SK-N-MC (cell line): ENCODE data around the gene IKZF4.

ENCODE experiments used
- EZH2 ChIP-seq: fragments of 200-600 bp; sonication (generic); IDR thresholded peaks from one replicate; pipeline ENCODE4 v1.6.1; 2017; ENCODE audit warnings: antibody characterized with exemption
- FOXP2 ChIP-seq: optimal IDR thresholded peaks from 2 replicates; pipeline ENCODE3; 2011; ENCODE audit warnings: mild to moderate bottlenecking, moderate library complexity; ENCODE audit not compliant: insufficient read depth; ENCODE audit errors: extremely low read length, control extremely low read depth
- POLR2AphosphoS5 ChIP-seq: IDR thresholded peaks from 2 replicates; pipeline ENCODE4 v1.6.1; 2012; ENCODE audit warnings: mild to moderate bottlenecking, low read depth, low read length, borderline replicate concordance

- TF ChIP-seq EZH2 (no peak), POLR2AphosphoS5 (no peak), FOXP2 (no peak)
These were observed at the start of gene IKZF4 for GRCh38 chr12:56020423-56021184.
